Dendritic cell treated with granulocyte-macrophage colony-stimulating factor and Interleukin-4, amounts not matched to agents 40 ng/mL and 50 ng/mL, for 4 days (primary cell): ENCODE data around the gene CPN2.

Source experiments
- H3K27ac Mint-ChIP-seq: one replicate; pipeline ENCODE4 v1.8.0; 2022; ENCODE audit warnings: mild to moderate bottlenecking, mixed read lengths
- H3K27me3 Mint-ChIP-seq: one replicate; pipeline ENCODE4 v1.8.0; 2022; ENCODE audit warnings: mild to moderate bottlenecking, mixed read lengths
- H3K36me3 Mint-ChIP-seq: one replicate; pipeline ENCODE4 v1.8.0; 2022; ENCODE audit warnings: low read depth, mixed read lengths
- H3K4me1 Mint-ChIP-seq: one replicate; pipeline ENCODE4 v1.8.0; 2022; ENCODE audit warnings: low read depth, mixed read lengths
- H3K4me3 Mint-ChIP-seq: one replicate; pipeline ENCODE4 v1.8.0; 2022; ENCODE audit warnings: mild to moderate bottlenecking, moderate library complexity, mixed read lengths
- H3K9me3 Mint-ChIP-seq: one replicate; pipeline ENCODE4 v1.8.0; 2022; ENCODE audit warnings: mixed read lengths
- intact Hi-C: fragments of 100-400 bp; cut with micrococcal nuclease; formaldehyde crosslinking; loops from one replicate; pipeline ENCODE4 v1.15.0; 2022

CPN2 gene

GRCh38 chr3:194354315-194354714 lies 3.2 kb upstream of the CPN2 start:
- peaks cover 8% of the 10 kb centered on the region for H3K27me3 Mint-ChIP-seq
- H3K9me3 Mint-ChIP-seq: no peaks in the 10 kb centered on the region
- no peaks in the 10 kb centered on the region for H3K4me1 Mint-ChIP-seq
- intact Hi-C loops: no loop called here
- H3K4me3 Mint-ChIP-seq: no peak overlapping the region
- no peaks in the 10 kb centered on the region for H3K36me3 Mint-ChIP-seq
- no peak overlapping the region for H3K27ac Mint-ChIP-seq

GRCh38 chr3:194352667-194353246 lies 1.6 kb upstream of the CPN2 start:
- Mint-ChIP-seq H3K27me3 (no peaks in the 10 kb centered on the region), H3K36me3 (no peaks in the 10 kb centered on the region), H3K9me3 (no peaks in the 10 kb centered on the region), H3K27ac (no peak overlapping the region), H3K4me3 (no peak overlapping the region), H3K4me1 (no peaks in the 10 kb centered on the region)
- intact Hi-C loops: no loop called here

GRCh38 chr3:194351952-194352536 lies 916 bp upstream of the CPN2 start:
- H3K27me3 Mint-ChIP-seq: no peaks in the 10 kb centered on the region
- no peak overlapping the region for H3K27ac Mint-ChIP-seq
- intact Hi-C loops: no loop called here
- H3K9me3 Mint-ChIP-seq: no peaks in the 10 kb centered on the region
- H3K4me1 Mint-ChIP-seq: no peaks in the 10 kb centered on the region
- no peaks in the 10 kb centered on the region for H3K36me3 Mint-ChIP-seq
- H3K4me3 Mint-ChIP-seq: no peak overlapping the region

- intact Hi-C loops: no loop called here
- no peaks in the 10 kb centered on the region for H3K4me1 Mint-ChIP-seq
- H3K4me3 Mint-ChIP-seq: no peak overlapping the region
These were observed 429 bp downstream of the CPN2 start for GRCh38 chr3:194350726-194351071.

GRCh38 chr3:194348354-194348753 lies 2.8 kb downstream of the CPN2 start:
- peaks cover 4% of the 10 kb centered on the region for H3K27me3 Mint-ChIP-seq
- no peak overlapping the region for H3K4me3 Mint-ChIP-seq
- no peaks in the 10 kb centered on the region for H3K9me3 Mint-ChIP-seq
- H3K4me1 Mint-ChIP-seq: no peaks in the 10 kb centered on the region
- intact Hi-C loops: no loop called here
- no peak overlapping the region for H3K27ac Mint-ChIP-seq
- H3K36me3 Mint-ChIP-seq: no peaks in the 10 kb centered on the region

More at GRCh38 chr3:194350726-194351071, 429 bp downstream of the CPN2 start:
- H3K27me3 Mint-ChIP-seq: peaks cover 1% of the 10 kb centered on the region
- H3K27ac Mint-ChIP-seq: no peak overlapping the region
- H3K9me3 Mint-ChIP-seq: no peaks in the 10 kb centered on the region
- no peaks in the 10 kb centered on the region for H3K36me3 Mint-ChIP-seq

- no peaks in the 10 kb centered on the region for H3K9me3 Mint-ChIP-seq
- peaks cover 5% of the 10 kb centered on the region for H3K4me1 Mint-ChIP-seq
- no peak overlapping the region for H3K4me3 Mint-ChIP-seq
- no peaks in the 10 kb centered on the region for H3K36me3 Mint-ChIP-seq
- intact Hi-C loops: no loop called here
- H3K27ac Mint-ChIP-seq: no peak overlapping the region
- H3K27me3 Mint-ChIP-seq: peaks cover 14% of the 10 kb centered on the region
These were observed 4.5 kb downstream of the CPN2 start for GRCh38 chr3:194346621-194347020.

GRCh38 chr3:194346035-194346434 lies 5.1 kb downstream of the CPN2 start:
- Mint-ChIP-seq H3K4me1 (peaks cover 5% of the 10 kb centered on the region), H3K9me3 (no peaks in the 10 kb centered on the region)
- intact Hi-C loops: no loop called here

GRCh38 chr3:194344012-194344411 lies 7.1 kb downstream of the CPN2 start:
- no peaks in the 10 kb centered on the region for H3K9me3 Mint-ChIP-seq
- H3K4me1 Mint-ChIP-seq: peaks cover 5% of the 10 kb centered on the region
- intact Hi-C loops: no loop called here
- no peak overlapping the region for H3K27ac Mint-ChIP-seq
- no peak overlapping the region for H3K4me3 Mint-ChIP-seq
- H3K27me3 Mint-ChIP-seq: peaks cover 21% of the 10 kb centered on the region
- H3K36me3 Mint-ChIP-seq: no peaks in the 10 kb centered on the region

More at GRCh38 chr3:194346035-194346434, 5.1 kb downstream of the CPN2 start:
- H3K27ac Mint-ChIP-seq: no peak overlapping the region
- H3K27me3 Mint-ChIP-seq: peaks cover 18% of the 10 kb centered on the region
- H3K36me3 Mint-ChIP-seq: no peaks in the 10 kb centered on the region
- no peak overlapping the region for H3K4me3 Mint-ChIP-seq

GRCh38 chr3:194343561-194343893 lies 7.6 kb downstream of the CPN2 start:
- peaks cover 21% of the 10 kb centered on the region for H3K27me3 Mint-ChIP-seq
- no peaks in the 10 kb centered on the region for H3K9me3 Mint-ChIP-seq
- peaks cover 5% of the 10 kb centered on the region for H3K4me1 Mint-ChIP-seq
- H3K4me3 Mint-ChIP-seq: no peak overlapping the region
- no peak overlapping the region for H3K27ac Mint-ChIP-seq
- intact Hi-C loops: no loop called here
- no peaks in the 10 kb centered on the region for H3K36me3 Mint-ChIP-seq

- H3K36me3 Mint-ChIP-seq: no peaks in the 10 kb centered on the region
- peaks cover 21% of the 10 kb centered on the region for H3K27me3 Mint-ChIP-seq
- H3K4me1 Mint-ChIP-seq: peaks cover 5% of the 10 kb centered on the region
- no peaks in the 10 kb centered on the region for H3K9me3 Mint-ChIP-seq
- H3K4me3 Mint-ChIP-seq: no peak overlapping the region
- intact Hi-C loops: no loop called here
- H3K27ac Mint-ChIP-seq: no peak overlapping the region
These were observed 8.1 kb downstream of the CPN2 start for GRCh38 chr3:194342861-194343560.

GRCh38 chr3:194340757-194341400 lies 10.2 kb downstream of the CPN2 start:
- no peak overlapping the region for H3K27ac Mint-ChIP-seq
- H3K4me3 Mint-ChIP-seq: no peak overlapping the region
- intact Hi-C loops: no loop called here
- peaks cover 5% of the 10 kb centered on the region for H3K4me1 Mint-ChIP-seq
- no peaks in the 10 kb centered on the region for H3K9me3 Mint-ChIP-seq
- H3K27me3 Mint-ChIP-seq: peaks cover 31% of the 10 kb centered on the region
- no peaks in the 10 kb centered on the region for H3K36me3 Mint-ChIP-seq

GRCh38 chr3:194339840-194340239 lies 11.3 kb downstream of the CPN2 start:
- H3K27me3 Mint-ChIP-seq: peaks cover 34% of the 10 kb centered on the region
- intact Hi-C loops: no loop called here

GRCh38 chr3:194339356-194339755 lies 11.8 kb downstream of the CPN2 start:
- Mint-ChIP-seq H3K27me3 (peaks cover 37% of the 10 kb centered on the region), H3K9me3 (no peaks in the 10 kb centered on the region), H3K36me3 (no peaks in the 10 kb centered on the region), H3K27ac (no peak overlapping the region), H3K4me3 (no peak overlapping the region), H3K4me1 (peaks cover 5% of the 10 kb centered on the region)
- intact Hi-C loops: no loop called here

More at GRCh38 chr3:194339840-194340239, 11.3 kb downstream of the CPN2 start:
- Mint-ChIP-seq H3K4me1 (peaks cover 5% of the 10 kb centered on the region), H3K27ac (no peak overlapping the region), H3K4me3 (no peak overlapping the region), H3K9me3 (no peaks in the 10 kb centered on the region), H3K36me3 (no peaks in the 10 kb centered on the region)

GRCh38 chr3:194337965-194338753 lies 13.0 kb downstream of the CPN2 start:
- Mint-ChIP-seq H3K36me3 (no peaks in the 10 kb centered on the region), H3K4me3 (no peak overlapping the region), H3K27me3 (peaks cover 45% of the 10 kb centered on the region), H3K9me3 (no peaks in the 10 kb centered on the region), H3K27ac (no peak overlapping the region), H3K4me1 (peaks cover 13% of the 10 kb centered on the region)
- intact Hi-C loops: no loop called here
